ENCODE measurements around the gene AVL9.

AVL9 gene

GRCh38 chr7:32535162-32535702 lies 39.9 kb downstream of the AVL9 start:
- DNase-seq, result no peak

- no peak for DNase-seq
These were observed 40.7 kb downstream of the AVL9 start for GRCh38 chr7:32536016-32536415.

DNA sequence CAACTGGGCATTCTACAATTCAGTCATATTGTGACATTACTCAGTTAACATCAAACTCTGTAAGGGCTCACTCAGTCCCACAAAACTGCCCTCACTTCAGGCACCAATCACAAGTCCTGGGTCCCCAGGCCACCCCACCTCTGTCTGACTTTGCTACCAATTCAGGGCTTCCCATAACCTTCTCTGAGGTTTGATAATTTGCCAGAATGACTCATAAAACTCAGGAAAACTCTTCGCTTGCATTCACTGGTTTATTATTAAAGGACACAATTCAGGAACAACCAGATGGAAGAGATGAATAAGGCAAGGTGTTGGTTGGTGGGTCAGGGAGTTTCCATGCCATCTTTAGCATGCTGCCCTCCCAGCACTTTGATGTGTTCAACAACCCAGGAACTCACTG lies 41.3 kb downstream of the AVL9 start:
- DNase-seq, result no peak

GRCh38 chr7:32537760-32538159 lies 42.5 kb downstream of the AVL9 start:
- no peak for DNase-seq

- DNase-seq, result no peak
These were observed 44.1 kb downstream of the AVL9 start for GRCh38 chr7:32539366-32539765.

- no peak for DNase-seq
These were observed 44.7 kb downstream of the AVL9 start for GRCh38 chr7:32539919-32540531.

DNA sequence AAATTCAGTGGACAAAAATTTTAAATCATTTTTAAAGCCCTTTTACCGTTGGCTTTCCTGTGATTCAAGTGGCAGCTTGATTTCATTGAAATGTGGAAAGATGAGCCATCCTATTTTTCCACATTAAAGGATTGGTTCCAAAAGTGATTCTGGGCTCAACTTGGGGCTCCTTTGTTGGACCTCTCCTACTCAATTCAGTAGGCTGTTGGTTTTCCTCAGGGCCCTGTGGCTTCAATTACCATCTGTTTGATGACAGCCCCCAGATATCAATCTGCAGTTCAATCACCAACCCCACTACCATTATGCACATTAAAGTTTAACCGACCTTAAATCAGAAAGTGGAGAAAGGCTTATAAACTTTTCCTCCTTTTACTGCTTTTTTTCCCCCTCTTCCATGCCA lies 47.3 kb downstream of the AVL9 start:
- DNase-seq, result no peak

GRCh38 chr7:32559480-32559879 lies 64.2 kb downstream of the AVL9 start:
- DNase-seq, result no peak

DNA sequence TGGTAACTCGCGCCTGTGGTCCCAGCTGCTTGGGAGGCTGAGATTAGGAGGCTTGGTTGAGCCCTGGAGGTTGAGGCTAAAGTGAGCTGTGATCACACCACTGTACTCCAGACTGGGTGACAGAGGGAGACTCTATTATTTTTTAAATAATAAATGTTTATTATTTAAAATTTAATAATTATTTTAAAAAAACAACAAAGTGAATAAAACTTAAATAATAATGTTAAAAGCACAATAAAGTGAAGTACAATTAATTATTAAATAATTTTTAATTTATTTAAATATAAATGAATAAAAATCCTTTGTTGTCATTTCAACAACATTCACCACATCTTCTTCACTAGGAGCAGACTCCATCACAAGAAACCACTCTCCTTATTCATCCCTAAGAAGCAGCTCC lies 64.8 kb downstream of the AVL9 start:
- no peak for DNase-seq

DNA sequence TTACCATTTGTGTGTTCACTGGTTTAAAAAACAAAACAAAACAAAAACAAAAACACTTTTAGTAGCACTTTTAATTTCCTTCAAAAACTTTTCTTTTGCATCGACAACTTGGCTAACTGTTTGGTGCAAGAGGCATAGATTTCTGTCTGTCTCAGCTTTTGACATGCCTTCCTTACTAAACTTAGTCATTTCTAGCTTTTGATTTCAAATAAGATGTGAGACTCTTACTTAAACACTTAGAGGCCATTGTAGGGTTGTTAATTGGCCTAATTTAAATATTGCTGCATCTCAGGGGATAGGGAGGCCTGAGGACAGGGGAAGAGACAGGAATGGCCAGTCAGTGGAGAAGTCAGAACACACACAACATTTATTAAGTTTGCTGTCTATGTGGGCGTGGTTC lies 66.3 kb downstream of the AVL9 start:
- no peak for DNase-seq

- no peak for DNase-seq
These were observed 69.3 kb downstream of the AVL9 start for GRCh38 chr7:32564542-32564941.

DNA sequence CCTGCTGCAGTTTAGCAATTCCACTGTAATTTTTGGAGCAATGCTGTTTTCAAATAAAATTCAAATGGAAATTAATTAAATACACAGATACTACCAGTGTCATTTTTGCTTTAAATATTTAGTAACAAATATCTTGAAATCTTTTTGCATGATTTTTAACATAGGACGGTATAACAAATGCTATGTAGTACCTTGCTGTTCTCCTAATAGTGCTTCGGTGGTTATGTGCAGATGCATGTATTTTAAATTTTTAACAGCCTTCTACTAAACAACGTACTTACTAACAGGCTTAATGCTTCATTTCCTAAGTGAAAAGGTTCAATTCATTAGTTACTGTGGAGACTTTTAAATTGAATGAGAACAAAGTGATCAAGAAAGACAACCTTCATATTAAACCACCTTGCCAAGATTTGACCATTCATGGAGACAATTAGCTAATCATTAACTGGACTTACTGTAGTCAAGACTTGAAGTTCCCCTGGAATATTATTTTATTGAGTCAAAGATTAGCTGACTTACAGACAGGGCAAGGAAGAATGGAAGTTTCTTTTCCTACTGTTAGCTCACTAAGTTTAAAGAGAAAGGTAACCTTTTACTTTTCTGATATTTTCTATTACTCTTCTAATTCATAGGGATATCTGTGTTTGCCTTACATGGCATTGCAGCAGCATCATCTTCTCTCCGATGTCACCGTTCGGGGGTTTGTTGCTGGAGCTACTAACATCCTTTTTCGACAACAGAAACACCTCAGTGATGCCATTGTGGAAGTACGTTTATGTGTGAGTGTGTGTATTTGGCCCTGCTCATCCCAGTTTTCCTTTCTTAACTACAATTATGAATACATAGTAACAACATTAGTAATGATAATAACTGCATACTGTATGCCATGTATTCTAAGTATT lies 74.3 kb downstream of the AVL9 start:
- no peak for DNase-seq

DNA sequence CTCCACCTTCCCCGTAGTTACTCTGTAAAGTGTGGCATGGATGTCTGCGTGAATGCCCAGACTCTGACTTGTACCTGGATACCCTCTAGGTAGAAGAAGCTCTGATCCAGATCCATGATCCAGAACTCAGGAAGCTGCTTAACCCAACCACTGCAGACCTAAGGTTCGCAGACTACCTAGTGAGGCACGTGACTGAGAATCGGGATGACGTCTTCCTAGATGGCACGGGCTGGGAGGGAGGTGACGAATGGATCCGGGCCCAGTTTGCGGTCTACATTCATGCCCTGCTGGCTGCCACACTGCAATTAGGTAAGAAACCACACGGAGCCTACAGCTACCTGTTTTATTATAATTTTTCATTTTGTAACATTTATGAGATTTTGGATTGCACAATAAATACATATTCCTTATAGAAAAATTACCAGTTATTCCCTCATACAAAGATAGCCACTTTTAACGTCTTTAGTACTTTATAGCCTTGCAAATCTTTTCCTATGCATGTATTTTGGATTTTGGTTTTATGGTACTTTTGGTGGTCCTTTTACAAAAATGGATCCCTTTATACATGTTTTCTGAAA lies 77.9 kb downstream of the AVL9 start:
- no peak for DNase-seq

- no peak for DNase-seq
These were observed 79.3 kb downstream of the AVL9 start for GRCh38 chr7:32574626-32575025.

DNA sequence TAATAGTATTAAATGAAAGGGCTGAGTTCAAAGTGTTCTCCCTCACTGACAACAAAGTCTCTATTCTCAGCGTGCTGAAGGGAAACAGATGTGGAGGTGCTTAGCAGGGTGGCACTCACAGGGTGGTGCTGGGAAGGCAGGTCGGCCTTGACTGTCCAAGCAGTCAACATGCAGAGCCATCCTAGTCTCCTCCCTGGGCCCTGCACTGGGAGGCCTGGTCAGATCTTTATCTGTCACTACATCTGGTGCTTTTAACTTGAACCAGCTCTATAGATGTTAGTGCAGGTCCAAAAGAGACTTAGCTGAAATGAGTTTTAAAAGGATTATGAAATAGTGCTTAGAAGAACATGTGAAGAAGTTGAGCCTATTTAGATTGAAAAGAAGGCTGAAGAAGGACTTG lies 82.1 kb downstream of the AVL9 start:
- DNase-seq, result no peak

DNA sequence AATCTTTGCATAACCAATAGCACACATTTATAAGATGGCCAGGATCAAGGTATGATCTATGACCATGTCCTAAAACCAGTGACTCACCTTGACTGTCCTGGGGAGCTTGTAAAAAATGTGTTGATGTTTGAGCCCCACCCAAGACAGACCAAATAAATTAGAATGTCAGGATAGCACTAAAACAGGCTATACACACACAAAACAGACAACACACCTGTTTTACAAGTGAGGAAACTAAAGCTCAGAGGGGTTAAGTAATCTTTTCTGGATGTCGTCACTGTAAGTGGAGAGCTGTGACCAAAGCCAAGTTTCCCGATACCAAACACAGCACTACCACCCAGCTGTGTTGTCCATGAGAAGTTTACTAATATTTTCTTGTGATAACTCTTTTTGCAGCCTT lies 84.5 kb downstream of the AVL9 start:
- no peak for DNase-seq

- no peak for DNase-seq
These were observed 85.4 kb downstream of the AVL9 start for GRCh38 chr7:32580646-32581045.

DNA sequence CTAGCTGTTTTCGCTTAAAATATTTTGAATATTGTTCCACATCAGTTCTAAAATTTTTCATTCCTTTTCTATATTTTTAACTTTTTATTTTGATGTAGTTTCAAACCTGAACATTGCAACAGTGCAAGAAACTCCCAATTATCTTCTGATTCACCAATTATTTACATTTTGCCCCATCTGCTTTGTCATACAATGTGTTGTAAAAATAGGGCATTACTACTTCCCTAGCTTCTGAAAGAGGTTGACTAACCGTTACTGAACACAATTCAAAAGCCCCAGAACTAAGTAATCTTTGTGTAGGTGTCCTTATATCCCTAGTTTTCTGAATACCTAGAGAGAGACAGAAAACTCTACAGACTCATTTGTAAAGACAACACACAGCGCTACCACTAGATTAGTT lies 86.7 kb downstream of the AVL9 start:
- no peak for DNase-seq

DNA sequence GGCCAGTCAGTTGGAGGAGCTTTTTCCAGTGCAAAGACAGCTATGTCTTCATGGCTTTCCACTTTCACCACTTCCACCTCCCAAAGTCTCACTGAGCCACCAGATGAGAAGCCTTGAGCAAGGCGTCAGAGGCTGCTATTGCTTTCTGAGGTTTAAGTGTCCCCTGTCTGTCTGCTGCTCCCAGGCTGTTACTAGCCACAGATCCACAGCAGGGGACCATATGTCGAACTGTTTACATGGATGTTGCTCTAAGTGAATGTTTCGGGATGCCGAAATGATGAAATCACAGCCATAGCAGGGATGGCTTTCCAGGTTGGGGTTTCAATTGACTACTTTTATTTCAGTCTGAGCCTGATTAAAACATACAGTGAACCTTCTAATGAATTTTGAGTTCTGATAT lies 88.5 kb downstream of the AVL9 start:
- DNase-seq, result no peak

GRCh38 chr7:32586291-32587221 lies 91.3 kb downstream of the AVL9 start:
- DNase-seq, result no peak

DNA sequence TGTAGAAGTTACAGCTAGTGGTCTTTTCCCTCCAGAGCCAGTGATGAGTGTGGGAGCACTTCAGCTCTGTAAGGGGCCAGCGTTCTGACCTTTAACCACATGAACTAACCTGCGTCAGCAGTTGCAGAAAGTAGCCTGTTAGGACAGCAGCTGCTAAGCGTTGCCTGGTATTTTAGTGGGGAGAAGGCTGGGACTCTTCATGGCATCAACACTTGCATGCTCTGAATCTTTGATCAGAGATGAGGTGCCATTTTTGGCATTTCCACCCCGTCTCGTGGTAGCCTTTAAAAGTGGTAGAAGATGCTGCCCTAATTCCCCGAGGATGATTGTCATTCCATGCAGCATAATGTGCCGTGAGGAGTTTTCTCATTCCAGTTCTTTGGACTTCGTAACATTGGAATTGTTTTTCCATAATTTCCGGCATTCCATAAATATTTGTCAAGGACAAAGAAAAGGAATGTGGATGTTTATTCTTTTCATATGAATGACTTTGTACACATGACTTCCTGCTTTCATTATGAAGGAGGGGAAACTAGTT lies 92.2 kb downstream of the AVL9 start:
- no peak for DNase-seq

- DNase-seq, result no peak
These were observed 93.4 kb downstream of the AVL9 start for GRCh38 chr7:32588657-32589056.
